SH-SY5Y (cell line): ENCODE measurements around the gene EPB41L1.

Source experiments
- GATA2 ChIP-seq: IDR thresholded peaks from 2 replicates; pipeline ENCODE4 v1.6.1; 2011; ENCODE audit warnings: mild to moderate bottlenecking, low read depth, low read length
- GATA3 ChIP-seq: IDR thresholded peaks from 2 replicates; pipeline ENCODE4 v1.6.1; 2011; ENCODE audit warnings: low read depth, mild to moderate bottlenecking, low read length, moderate library complexity

DNA sequence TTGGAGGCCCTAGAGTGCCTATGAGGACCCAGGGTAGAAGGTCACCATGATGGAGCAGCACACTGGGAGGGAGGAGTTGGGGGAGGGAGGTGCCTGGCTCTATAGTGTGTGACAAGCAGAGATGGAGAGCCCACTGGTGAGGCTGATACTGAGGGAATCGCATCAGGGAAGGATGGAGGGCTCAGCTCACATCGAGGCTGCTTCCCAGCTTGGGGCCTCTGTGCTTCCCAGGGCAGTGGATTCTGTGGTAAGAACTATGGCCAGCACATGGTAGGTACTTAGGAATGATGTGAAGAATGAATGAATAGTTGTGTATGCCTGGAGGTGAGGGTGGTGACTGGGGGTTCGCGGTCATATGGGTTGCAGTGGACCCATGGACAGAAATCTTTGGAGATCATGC lies 1.3 kb upstream of the EPB41L1 start:
- TF ChIP-seq GATA3 (no peak), GATA2 (no peak)
